ACC112 (cell line): Measurements from ENCODE around the gene RNF166.

ENCODE experiments used
- H2AFZ ChIP-seq: fragments of 200-600 bp; sonication (generic); one replicate; pipeline ENCODE4 v1.6.0; 2017; ENCODE audit warnings: antibody characterized with exemption, low read length; ENCODE audit not compliant: unreplicated experiment
- H3K27ac ChIP-seq: fragments of 200-600 bp; sonication (generic); 2 replicates; pipeline ENCODE4 v1.5.1; 2014; ENCODE audit warnings: low read depth, mild to moderate bottlenecking, antibody characterized with exemption, low read length, moderate library complexity
- H3K27me3 ChIP-seq: fragments of 200-600 bp; sonication (generic); 2 replicates; pipeline ENCODE4 v1.6.1; 2014; ENCODE audit warnings: mild to moderate bottlenecking, antibody characterized with exemption, low read length, moderate library complexity, mixed read lengths; ENCODE audit not compliant: insufficient read depth
- H3K36me3 ChIP-seq: fragments of 200-600 bp; sonication (generic); 2 replicates; pipeline ENCODE4 v1.6.1; 2016; ENCODE audit warnings: mild to moderate bottlenecking, antibody characterized with exemption, low read length, moderate library complexity, mixed read lengths; ENCODE audit not compliant: insufficient read depth
- H3K4me1 ChIP-seq: fragments of 200-600 bp; sonication (generic); one replicate; pipeline ENCODE4 v1.6.1; 2016; ENCODE audit warnings: low read length, mixed read lengths; ENCODE audit not compliant: insufficient read depth, unreplicated experiment, control insufficient read depth
- H3K4me3 ChIP-seq: fragments of 200-600 bp; sonication (generic); 2 replicates; pipeline ENCODE4 v1.5.1; 2014; ENCODE audit warnings: mild to moderate bottlenecking, low read depth, low read length
- H3K79me2 ChIP-seq: fragments of 200-600 bp; sonication (generic); one replicate; pipeline ENCODE4 v1.6.0; 2016; ENCODE audit warnings: low read length; ENCODE audit not compliant: control insufficient read depth, unreplicated experiment, insufficient read depth

Gene RNF166

DNA sequence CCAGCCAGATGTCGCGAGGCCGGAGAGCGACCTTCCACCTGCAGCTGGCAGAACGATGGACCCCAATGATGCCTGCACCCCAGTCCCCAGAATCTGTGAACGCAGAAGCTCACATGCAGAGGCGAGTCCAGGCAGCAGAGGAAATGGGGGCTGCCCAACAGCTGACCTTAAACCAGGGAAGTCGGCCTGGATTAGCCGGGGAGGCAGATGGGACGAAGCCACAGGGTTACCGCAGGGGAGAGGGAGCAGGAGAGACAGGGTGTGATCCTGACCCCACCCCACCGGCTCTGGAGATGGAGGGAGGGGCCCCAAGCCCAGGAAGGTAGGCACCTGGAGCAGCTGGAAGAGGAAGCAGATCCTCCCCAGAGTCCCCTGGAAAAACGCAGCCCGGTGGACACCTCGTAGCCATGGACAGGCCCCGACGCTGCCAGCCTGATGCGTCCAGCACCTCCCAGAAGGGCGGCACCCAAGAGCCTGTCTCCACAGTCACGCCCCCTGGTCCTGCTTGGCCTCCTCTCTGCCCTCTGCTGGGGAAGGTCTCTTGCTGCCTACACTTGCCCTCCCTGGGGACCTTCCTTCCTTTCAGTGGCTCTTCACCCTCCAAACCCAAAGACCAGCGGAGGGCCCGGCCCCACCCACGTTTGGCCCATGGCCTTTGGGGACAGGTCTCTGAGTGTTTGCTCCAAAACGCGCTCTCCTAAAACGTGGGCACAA lies 41.5 kb upstream of the RNF166 start:
- Histone ChIP-seq H3K79me2 (peaks cover 29% of the 10 kb centered on the region), H3K36me3 (0 out of 2 replicates have a peak, but pooled peaks cover 2% of the 10 kb centered on the region), H3K4me1 (peaks cover 4% of the 10 kb centered on the region), H3K4me3 (no peak overlapping the region), H3K27me3 (no peaks in the 10 kb centered on the region), H3K27ac (no peak overlapping the region), H2AFZ (no peak overlapping the region)

DNA sequence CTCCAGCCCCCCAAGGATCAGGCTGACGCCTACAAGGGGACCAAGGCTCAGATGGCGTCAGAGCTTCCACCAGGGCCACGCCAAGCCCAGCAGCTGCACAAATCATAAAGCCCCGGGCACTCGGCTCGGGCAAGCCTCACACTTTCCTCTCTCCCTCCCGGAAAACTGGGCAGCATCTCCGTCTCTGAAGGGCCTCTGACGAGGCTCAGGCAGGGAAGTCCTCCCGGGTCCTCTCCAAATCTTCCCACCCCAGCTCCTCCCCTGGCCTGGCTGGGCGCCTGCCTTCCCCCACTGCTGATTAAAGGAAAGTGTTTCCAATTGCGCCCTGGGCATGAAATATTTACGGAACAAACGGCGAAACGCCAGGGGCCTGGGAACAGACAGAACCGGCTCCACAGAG lies 40.3 kb upstream of the RNF166 start:
- H3K79me2 ChIP-seq: peaks cover 23% of the 10 kb centered on the region
- H3K4me1 ChIP-seq: peaks cover 4% of the 10 kb centered on the region
- H2AFZ ChIP-seq: no peak overlapping the region
- H3K36me3 ChIP-seq: no peaks in the 10 kb centered on the region
- no peak overlapping the region for H3K4me3 ChIP-seq
- no peaks in the 10 kb centered on the region for H3K27me3 ChIP-seq
- no peak overlapping the region for H3K27ac ChIP-seq

DNA sequence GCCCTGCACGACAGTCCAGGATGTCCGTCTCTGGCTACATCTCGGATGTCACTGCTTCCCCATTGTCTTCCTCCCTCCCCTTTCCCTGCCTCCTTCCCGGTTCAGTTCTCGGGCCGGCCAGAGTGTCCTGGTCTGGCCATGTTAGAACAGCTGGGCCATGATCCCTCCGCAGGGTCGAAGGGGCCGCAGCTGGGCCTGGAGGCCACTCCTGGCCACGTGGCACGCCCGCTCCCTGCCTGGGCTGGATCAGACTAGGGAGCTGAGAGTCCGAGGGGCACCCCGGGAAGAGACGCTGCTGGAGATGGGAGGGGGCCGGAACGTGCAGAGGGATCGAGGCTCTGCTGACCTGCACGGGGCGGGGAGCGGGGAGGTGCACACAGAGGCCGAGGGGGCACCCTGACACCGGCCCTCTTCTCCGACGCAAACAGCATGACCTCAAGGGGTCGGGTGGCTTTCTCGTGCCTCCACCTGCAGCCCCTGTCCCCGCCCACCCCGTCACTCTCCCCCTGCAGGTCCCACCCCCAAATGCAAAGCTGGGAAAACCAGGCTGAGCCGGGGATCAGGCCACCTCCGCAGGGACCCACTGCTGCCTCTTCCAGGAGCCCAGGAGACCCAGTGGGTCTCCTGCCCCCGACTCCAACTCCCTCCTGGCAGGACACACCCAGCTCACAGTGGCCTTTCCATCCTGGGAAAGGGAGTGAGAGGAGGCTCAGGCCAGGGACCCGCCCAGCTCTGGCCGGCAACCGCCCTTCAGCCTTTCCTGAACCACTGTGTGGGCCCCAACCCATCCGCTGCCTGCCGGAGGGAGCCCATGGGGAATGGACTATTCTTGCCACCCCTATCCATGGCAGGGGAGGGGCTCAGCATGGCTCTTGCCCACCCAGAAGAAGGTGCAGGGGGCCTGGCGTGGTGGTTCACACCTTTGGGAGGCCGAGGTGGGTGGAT lies 38.6 kb upstream of the RNF166 start:
- Histone ChIP-seq H3K36me3 (no peaks in the 10 kb centered on the region), H3K79me2 (peaks cover 11% of the 10 kb centered on the region), H3K27me3 (no peaks in the 10 kb centered on the region), H3K4me1 (peaks cover 4% of the 10 kb centered on the region), H3K4me3 (no peak overlapping the region), H2AFZ (no peak overlapping the region), H3K27ac (no peak overlapping the region)

DNA sequence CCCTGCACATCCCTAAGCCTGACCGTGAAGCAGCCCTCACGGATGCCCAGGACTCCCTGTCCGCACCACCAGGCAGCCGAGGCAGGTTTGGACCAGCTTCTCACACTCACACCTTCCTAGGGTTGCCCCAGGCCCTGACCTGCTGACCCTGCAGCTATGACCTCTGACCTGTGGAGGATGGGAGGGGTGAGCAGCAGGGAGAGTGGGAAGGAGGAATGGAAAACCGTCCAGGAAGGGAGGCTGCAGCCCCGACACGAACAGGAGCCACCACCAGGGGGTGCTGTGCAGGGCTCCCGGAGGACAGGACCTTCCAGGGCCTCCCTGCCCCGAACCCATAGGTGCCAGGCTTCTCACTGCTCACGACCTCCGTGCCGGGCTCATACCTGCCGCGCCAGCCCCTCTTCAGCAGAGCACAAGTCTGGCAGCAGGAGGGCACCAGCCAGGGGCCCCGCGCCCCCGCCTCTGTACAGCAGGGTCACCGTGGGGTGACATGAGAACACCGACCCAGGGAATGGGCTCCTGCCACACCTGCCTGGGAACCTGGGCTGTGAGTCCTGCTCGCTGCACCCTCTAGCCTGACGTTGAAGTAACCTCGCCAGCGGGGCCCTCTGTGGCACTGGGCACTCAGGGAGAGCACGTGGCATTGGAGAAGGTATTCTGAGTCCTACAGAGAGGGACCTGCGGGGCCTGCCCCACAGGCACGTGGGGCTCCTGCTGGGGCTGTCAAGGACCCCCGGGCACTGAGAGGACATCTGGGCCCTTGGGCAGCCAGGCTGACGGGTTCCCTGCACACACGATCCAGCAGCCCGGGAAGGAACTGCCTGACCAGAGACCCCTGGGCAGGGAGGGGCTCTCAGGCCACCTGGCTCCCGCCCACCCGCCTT lies 37.7 kb upstream of the RNF166 start:
- Histone ChIP-seq H3K4me3 (no peak overlapping the region), H3K79me2 (peaks cover 7% of the 10 kb centered on the region), H3K27me3 (no peaks in the 10 kb centered on the region), H3K4me1 (peaks cover 4% of the 10 kb centered on the region), H3K36me3 (no peaks in the 10 kb centered on the region), H3K27ac (no peak overlapping the region), H2AFZ (no peak overlapping the region)

DNA sequence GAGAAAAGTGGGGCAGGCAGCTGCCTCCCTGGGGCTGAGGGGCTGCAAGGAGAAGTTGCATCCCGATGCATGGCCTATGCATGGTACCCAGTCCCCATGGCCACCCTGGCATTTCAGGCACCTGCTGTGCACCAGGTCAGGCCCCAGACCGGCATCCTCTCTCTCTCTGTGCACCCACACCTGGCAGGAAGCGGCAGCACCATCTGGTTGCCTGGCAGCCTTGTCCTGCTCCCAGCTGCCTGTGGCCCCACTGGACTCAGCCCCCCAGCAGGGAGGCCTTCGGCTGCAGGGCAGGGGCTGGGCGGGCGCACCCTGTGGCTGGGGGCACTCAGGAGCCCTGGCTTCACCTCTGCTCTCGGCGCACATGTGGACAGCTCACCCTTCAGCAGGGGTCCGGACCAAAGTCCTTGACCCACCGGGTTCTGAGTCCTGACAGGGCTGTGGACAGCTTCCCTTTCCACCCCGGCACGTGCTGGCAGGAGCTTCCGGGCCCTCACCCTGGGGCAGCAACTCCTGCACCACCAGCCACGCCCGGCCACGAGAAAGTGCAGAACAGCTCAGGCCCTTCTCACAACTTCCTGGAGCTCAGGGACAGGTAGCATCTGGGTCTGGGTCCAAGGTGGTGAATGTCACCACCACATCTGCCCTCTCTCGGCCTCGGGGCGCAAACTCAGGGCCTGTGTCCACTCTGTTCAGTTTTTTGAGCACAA lies 36.8 kb upstream of the RNF166 start:
- peaks cover 4% of the 10 kb centered on the region for H3K4me1 ChIP-seq
- H2AFZ ChIP-seq: no peak overlapping the region
- peaks cover 4% of the 10 kb centered on the region for H3K79me2 ChIP-seq
- no peaks in the 10 kb centered on the region for H3K36me3 ChIP-seq
- no peak overlapping the region for H3K4me3 ChIP-seq
- H3K27me3 ChIP-seq: no peaks in the 10 kb centered on the region
- no peak overlapping the region for H3K27ac ChIP-seq

DNA sequence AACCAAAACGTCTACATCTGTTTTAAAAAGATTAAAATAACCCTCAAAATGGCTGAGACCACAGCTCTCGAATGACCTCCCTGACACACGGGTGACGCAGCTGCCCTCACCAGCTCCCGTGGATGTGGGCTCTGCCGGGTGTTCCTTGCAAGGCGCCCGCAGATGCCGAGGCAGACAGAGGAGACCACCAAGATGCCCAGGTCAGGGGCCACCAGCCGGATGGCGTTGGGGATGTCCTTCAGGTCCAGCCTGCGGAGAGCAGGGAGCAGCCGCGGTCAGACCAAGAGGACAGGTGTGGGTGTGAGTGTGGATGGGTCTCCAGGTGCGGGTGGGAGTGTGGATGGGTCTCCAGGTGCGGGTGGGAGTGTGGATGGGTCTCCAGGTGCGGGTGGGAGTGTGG lies 35.2 kb upstream of the RNF166 start:
- no peak overlapping the region for H3K27ac ChIP-seq
- no peaks in the 10 kb centered on the region for H3K36me3 ChIP-seq
- H2AFZ ChIP-seq: no peak overlapping the region
- H3K79me2 ChIP-seq: peaks cover 9% of the 10 kb centered on the region
- H3K4me1 ChIP-seq: peaks cover 4% of the 10 kb centered on the region
- H3K4me3 ChIP-seq: no peak overlapping the region
- H3K27me3 ChIP-seq: no peaks in the 10 kb centered on the region

DNA sequence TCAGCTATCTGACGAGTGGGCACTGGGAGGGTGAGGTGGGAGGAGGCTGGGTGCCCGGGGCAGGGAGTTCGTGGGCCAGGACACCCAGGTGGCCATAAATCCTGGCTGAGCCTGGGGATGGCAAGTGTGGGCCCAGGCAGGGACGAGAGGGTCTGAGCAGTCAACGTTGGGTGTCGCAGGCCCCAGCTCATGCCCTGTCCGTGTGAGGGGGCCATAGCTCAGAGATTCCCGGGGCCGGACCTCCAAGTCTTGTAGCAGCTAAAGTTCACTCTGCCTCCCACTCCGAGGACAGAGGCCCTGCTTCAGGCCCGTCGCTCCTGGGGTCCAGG lies 34.5 kb upstream of the RNF166 start:
- H3K4me3 ChIP-seq: no peak overlapping the region
- H3K79me2 ChIP-seq: peaks cover 9% of the 10 kb centered on the region
- no peaks in the 10 kb centered on the region for H3K36me3 ChIP-seq
- no peaks in the 10 kb centered on the region for H3K4me1 ChIP-seq
- H3K27ac ChIP-seq: no peak overlapping the region
- no peaks in the 10 kb centered on the region for H3K27me3 ChIP-seq
- no peak overlapping the region for H2AFZ ChIP-seq

DNA sequence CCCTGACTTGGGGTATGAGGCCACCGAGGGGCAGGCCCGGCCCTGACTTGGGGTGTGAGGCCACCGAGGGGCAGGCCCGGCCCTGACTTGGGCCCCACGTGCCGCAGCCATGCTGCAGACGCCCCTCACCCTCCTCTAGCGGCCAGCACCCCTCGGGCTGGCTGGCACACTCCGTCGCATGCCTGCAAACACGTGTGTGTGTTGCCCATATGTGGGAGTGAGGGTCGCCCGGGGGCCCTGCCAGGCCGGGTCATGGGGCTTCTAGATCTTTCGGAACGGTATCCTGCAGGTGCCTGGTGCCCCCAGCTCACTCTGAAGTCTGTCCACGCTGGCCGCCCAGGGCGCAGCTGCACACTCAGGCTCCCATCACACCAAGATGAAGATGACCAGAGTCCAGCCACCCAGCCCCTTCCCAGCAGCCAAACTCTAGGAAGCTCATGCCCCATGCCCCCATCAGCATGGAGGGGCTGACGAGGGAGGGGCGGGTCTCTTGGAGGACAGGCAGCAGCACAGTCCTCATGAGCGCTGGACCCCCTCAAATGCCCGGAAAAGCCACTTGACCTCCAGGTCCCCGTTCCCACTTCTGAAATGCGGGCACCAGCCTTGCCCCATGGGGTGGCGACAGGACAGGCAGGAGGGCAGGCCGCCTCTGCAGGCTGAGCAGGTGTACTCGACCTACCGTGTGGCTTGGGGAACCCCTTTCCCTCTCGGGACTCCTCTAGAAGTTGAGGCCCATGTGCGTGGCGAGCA lies 33.9 kb upstream of the RNF166 start:
- Histone ChIP-seq H3K27me3 (no peaks in the 10 kb centered on the region), H3K4me3 (no peak overlapping the region), H2AFZ (no peak overlapping the region), H3K36me3 (no peaks in the 10 kb centered on the region), H3K79me2 (peaks cover 9% of the 10 kb centered on the region), H3K4me1 (no peaks in the 10 kb centered on the region), H3K27ac (no peak overlapping the region)

DNA sequence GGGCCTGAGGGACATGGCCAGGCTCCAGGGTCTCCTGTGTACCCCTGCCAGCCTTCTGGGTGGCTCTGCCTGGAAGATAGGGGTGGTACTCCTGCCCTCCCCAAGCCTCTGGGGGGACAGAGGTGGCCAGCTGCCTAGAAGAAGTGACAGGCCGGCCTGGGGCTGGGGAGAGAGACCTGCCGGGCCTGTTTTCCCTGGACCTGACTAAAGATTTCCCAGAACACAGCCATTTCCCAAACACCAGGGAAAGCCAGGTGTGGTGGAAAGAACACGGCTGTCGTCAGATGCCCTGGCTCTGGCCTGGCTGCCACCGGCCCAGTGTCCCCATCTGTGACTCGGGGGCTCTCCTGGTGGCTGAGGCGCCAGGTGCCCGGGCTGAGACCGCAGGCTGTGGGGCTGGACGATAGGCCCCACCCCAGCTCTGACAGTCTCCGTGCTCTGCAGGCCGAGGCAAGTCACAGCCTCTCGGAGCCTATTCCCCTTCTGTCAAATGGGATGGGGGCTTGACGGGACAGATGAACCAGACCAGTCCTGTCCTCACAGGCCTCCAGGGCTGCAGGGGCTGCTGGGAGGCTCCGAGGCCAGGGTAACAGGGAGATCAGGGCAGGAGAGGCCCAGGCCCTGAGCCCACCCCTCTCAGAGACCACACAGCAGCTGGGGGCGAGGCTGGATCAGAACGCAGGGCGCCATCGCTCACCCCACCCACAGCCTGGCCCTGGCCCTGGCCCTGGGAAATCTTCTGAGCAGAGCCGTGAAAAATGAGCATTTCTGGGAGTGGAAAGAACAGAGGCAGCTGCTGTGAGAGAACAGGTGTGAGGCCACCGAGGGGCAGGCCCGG lies 33.1 kb upstream of the RNF166 start:
- Histone ChIP-seq H3K27ac (no peak overlapping the region), H3K4me3 (no peak overlapping the region), H3K36me3 (no peaks in the 10 kb centered on the region)

More for the DNA sequence above, 33.1 kb upstream of the RNF166 start:
- H3K4me1 ChIP-seq: no peaks in the 10 kb centered on the region
- H2AFZ ChIP-seq: no peak overlapping the region
- peaks cover 7% of the 10 kb centered on the region for H3K79me2 ChIP-seq
- no peaks in the 10 kb centered on the region for H3K27me3 ChIP-seq
